Measurements from ENCODE around the gene NIP7. TPM values are rescaled to one million over a fixed set of nuclear protein-coding genes. Genes with fewer than 3 reads are reported as not detected.
"Not testable (repeated sequence)": the region's sequence is repeated elsewhere in the genome, so short reads cannot be mapped to it uniquely, and the experiment has no call there.

Gene NIP7
- total RNA-seq (10 to 100 TPM in 2 of 5 donors, 1 to 10 TPM in 1, under 1 TPM in 1, not detected in 1; 0.89 to 18.9 (median 9.8) TPM), polyA plus RNA-seq (10 to 100 TPM; 10.9 to 16.3 (median 14.4) TPM)
- long read RNA-seq, donor 1, partial matches to known transcripts, result 0 of 3 reads
- long read RNA-seq, donor 1, other reads (novel, unspliced or antisense), result 0 of 3 reads
- long read RNA-seq, donor 2, transcript NIP7-201 (5 exons, 2,402 nt), result major isoform, 8 of 17 reads
- long read RNA-seq, donor 2, partial matches to known transcripts, result 6 of 17 reads
- long read RNA-seq, donor 2, other reads (novel, unspliced or antisense), result 0 of 17 reads
- long read RNA-seq, donor 3, partial matches to known transcripts, result 0 of 2 reads
- long read RNA-seq, donor 3, other reads (novel, unspliced or antisense), result 0 of 2 reads
- long read RNA-seq, donor 4, partial matches to known transcripts, result 0 of 1 reads
- long read RNA-seq, donor 4, other reads (novel, unspliced or antisense), result 0 of 1 reads
- long read RNA-seq, donor 5, transcript NIP7-201 (5 exons, 2,402 nt), result major isoform, 11 of 12 reads
- long read RNA-seq, donor 5, partial matches to known transcripts, result 0 of 12 reads
- long read RNA-seq, donor 5, other reads (novel, unspliced or antisense), result 0 of 12 reads
- long read RNA-seq, donor 6, transcript NIP7-201 (5 exons, 2,402 nt), result major isoform, 16 of 38 reads
- long read RNA-seq, donor 6, partial matches to known transcripts, result 16 of 38 reads
- long read RNA-seq, donor 6, other reads (novel, unspliced or antisense), result 0 of 38 reads
- long read RNA-seq, donor 7, transcript NIP7-201 (5 exons, 2,402 nt), result major isoform, 5 of 7 reads
- long read RNA-seq, donor 7, partial matches to known transcripts, result 0 of 7 reads
- long read RNA-seq, donor 7, other reads (novel, unspliced or antisense), result 0 of 7 reads
- long read RNA-seq, donor 8, transcript NIP7-201 (5 exons, 2,402 nt), result major isoform, 6 of 7 reads
- long read RNA-seq, donor 8, partial matches to known transcripts, result 0 of 7 reads
- long read RNA-seq, donor 8, other reads (novel, unspliced or antisense), result 0 of 7 reads
- long read RNA-seq, donor 9, transcript NIP7-201 (5 exons, 2,402 nt), result major isoform, 8 of 11 reads
- long read RNA-seq, donor 9, partial matches to known transcripts, result 0 of 11 reads
- long read RNA-seq, donor 9, other reads (novel, unspliced or antisense), result 0 of 11 reads
- long read RNA-seq, donor 10, partial matches to known transcripts, result 0 of 1 reads
- long read RNA-seq, donor 10, other reads (novel, unspliced or antisense), result 0 of 1 reads

- Histone ChIP-seq H3K27me3 (no peaks in the 10 kb centered on the region), H3K36me3 (peaks cover 17 to 59% (median 58%) of the 10 kb centered on the region in 4 donors), H3K9me3 (no peaks in the 10 kb centered on the region), H3K27ac (peak within 1 kb of the TSS; percentile 80 to 93 (median 90)), H3K4me1 (peaks cover 21 to 52% (median 37%) of the 10 kb centered on the region in 4 donors), H3K4me3 (peak within 1 kb of the TSS; percentile 69 to 98 (median 82))
- 0 to 1% (median 0%) methylated on average over 75 to 77 of the region's 77 CpGs for WGBS, 5 donors
- intact Hi-C loops (cut with DNase I; ENCODE audit: low total_unique reads), result no loop called here
- peak; percentile 96 to 99 for DNase-seq
- TF ChIP-seq POLR2AphosphoS5 (IDR thresholded peaks at IDR 0.05) (peak; percentile 80 to 94 (median 81)), EP300 (IDR thresholded peaks at IDR 0.05) (no peak), POLR2A (IDR thresholded peaks at IDR 0.05) (no peak), CTCF (IDR thresholded peaks at IDR 0.05) (peak in 5 of 7 experiments; percentile 85 to 94 (median 86))
These were observed at the start of gene NIP7, which contains the start of gene COG8 for GRCh38 chr16:69339289-69340094. Gene NIP7 (plus strand): TSS chr16:69339772. CDS start chr16:69339830, 58 bp downstream. Gene COG8 (minus strand): TSS chr16:69339564. CDS start chr16:69339552, 12 bp downstream.

GRCh38 chr16:69291657-69292056, 47.9 kb upstream of the NIP7 start:
- H3K27me3 ChIP-seq; DNase-seq; H3K4me3 ChIP-seq; intact Hi-C loops (cut with DNase I; ENCODE audit: low total_unique reads); H3K9me3 ChIP-seq; H3K27ac ChIP-seq: not testable (repeated sequence)
- peaks cover 0 to 24% (median 15%) of the 10 kb centered on the region in 4 donors for H3K36me3 ChIP-seq
- WGBS, 5 donors, result 89 to 96% (median 92%) methylated on average over 9 of the region's 9 CpGs
- peaks cover 0 to 10% (median 7%) of the 10 kb centered on the region in 4 donors for H3K4me1 ChIP-seq

- no peak for DNase-seq
- TF ChIP-seq CTCF (IDR thresholded peaks at IDR 0.05) (no peak), POLR2A (IDR thresholded peaks at IDR 0.05) (no peak)
- H3K36me3 ChIP-seq, result peaks cover 0 to 31% (median 24%) of the 10 kb centered on the region in 4 donors
- no peak overlapping the region for H3K27ac ChIP-seq
- H3K4me1 ChIP-seq, result no peaks in the 10 kb centered on the region
- no peaks in the 10 kb centered on the region for H3K27me3 ChIP-seq
- no peak overlapping the region for H3K4me3 ChIP-seq
- intact Hi-C loops (cut with DNase I; ENCODE audit: low total_unique reads), result no loop called here
- H3K9me3 ChIP-seq, result no peaks in the 10 kb centered on the region
- 81 to 91% (median 83%) methylated on average over 3 of the region's 3 CpGs for WGBS, 5 donors
These were observed 46.2 kb upstream of the NIP7 start for GRCh38 chr16:69293401-69293800.

GRCh38 chr16:69294051-69294450, 45.5 kb upstream of the NIP7 start:
- peaks cover 0 to 38% (median 24%) of the 10 kb centered on the region in 4 donors for H3K36me3 ChIP-seq
- intact Hi-C loops (cut with DNase I; ENCODE audit: low total_unique reads), result no loop called here
- no peak for DNase-seq
- no peaks in the 10 kb centered on the region for H3K9me3 ChIP-seq
- H3K4me3 ChIP-seq, result no peak overlapping the region
- WGBS, 5 donors, result 79 to 100% (median 97%) methylated on average over 1 of the region's 1 CpG
- H3K27ac ChIP-seq, result no peak overlapping the region
- H3K4me1 ChIP-seq, result no peaks in the 10 kb centered on the region
- H3K27me3 ChIP-seq, result no peaks in the 10 kb centered on the region
- TF ChIP-seq CTCF (IDR thresholded peaks at IDR 0.05) (no peak), POLR2A (IDR thresholded peaks at IDR 0.05) (no peak), POLR2AphosphoS5 (IDR thresholded peaks at IDR 0.05) (no peak), EP300 (IDR thresholded peaks at IDR 0.05) (no peak)

- H3K4me3 ChIP-seq; intact Hi-C loops (cut with DNase I; ENCODE audit: low total_unique reads); DNase-seq; H3K4me1 ChIP-seq; H3K27me3 ChIP-seq; H3K27ac ChIP-seq; H3K9me3 ChIP-seq: not testable (repeated sequence)
- peaks cover 21 to 53% (median 41%) of the 10 kb centered on the region in 4 donors for H3K36me3 ChIP-seq
- WGBS, 5 donors, result 95 to 98% (median 97%) methylated on average over 7 of the region's 7 CpGs
These were observed 42.8 kb upstream of the NIP7 start for GRCh38 chr16:69296771-69297170.
